Measurements from ENCODE around the gene WRNIP1.
"Not testable (repeated sequence)": the region's sequence is repeated elsewhere in the genome, so short reads cannot be mapped to it uniquely, and the experiment has no call there.

WRNIP1 gene

DNA sequence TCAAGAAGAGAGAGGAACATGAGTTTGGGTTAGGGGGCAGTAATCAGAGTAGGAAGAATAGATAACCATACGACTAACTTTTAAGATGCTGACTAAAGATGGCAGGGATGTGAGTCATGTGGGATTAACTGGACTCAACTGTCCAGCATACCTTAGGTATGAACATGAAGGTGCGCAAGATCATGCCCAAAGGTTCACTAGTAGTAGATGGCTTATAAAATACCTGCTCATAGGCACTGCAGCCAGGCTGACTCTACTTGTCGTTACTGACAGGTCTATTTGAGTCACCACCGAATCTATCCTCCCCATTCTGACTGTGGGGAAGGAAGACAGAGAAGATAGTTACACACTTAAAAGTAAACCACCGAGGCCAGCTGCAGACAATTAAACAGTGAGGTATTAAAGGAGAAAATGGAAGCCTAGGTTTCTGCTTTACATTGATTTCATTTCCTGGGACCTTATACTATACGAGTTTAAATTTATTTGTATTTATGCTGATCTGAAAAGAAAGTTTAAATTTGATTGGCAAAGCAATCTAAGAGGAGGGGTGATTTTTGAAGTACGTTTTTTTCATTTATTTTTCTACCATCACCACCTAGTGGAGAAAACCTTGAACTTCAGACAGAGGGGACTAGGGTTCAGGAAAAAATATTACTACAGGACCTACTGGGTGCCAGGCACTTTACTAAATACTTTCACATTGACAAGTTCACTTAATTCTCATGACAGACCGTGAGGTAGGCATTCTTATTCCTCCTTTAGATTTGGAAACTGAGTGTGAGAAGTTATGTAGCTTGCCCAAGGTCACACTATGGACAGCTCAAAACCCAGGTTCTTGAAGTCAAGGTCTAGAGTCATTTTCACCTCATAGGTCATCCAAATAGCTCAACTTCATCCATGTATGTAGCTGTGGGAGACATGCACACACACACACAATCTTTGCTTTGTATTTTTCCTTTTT is 4.0 kb upstream of the WRNIP1 start:
- no peak for DNase-seq
- Histone ChIP-seq H3K9me3 (ENCODE audit: control insufficient read depth, low read length) (no peaks in the 10 kb centered on the region), H3K36me3 (ENCODE audit: control insufficient read depth, insufficient read depth, low read length) (no peaks in the 10 kb centered on the region), H3K4me3 (ENCODE audit: insufficient read depth, low read depth, low read length, poor library complexity, severe bottlenecking) (peak overlapping the region; percentile 9), H3K27me3 (replicated peaks; ENCODE audit: control insufficient read depth, insufficient read depth, low read length, poor library complexity, severe bottlenecking) (no peaks in the 10 kb centered on the region), H3K27ac (ENCODE audit: insufficient read depth, low read length, poor library complexity, severe bottlenecking) (no peak overlapping the region), H3K4me1 (ENCODE audit: control insufficient read depth, insufficient read depth, low read length, poor library complexity, severe bottlenecking) (no peaks in the 10 kb centered on the region)

DNA sequence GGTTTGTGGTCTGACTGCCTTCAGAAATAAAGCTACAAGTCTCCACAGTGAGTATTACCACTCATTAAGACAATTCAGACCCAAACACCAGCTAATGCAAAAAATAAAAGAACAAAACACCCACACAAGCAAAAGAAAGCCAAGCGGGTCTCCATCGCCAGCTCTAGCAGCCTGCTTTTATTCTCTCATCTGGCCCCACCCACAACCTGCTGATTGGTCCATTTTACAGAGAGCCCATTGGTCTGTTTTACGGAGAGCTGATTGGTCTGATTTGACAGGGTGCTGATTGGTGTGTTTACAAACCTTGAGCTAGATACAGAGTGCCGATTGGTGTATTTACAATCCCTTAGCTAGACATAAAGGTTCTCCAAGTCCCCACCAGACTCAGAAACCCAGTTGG is 2.3 kb upstream of the WRNIP1 start:
- DNase-seq; H3K36me3 ChIP-seq (ENCODE audit: control insufficient read depth, insufficient read depth, low read length); H3K4me3 ChIP-seq (ENCODE audit: insufficient read depth, low read depth, low read length, poor library complexity, severe bottlenecking); H3K27ac ChIP-seq (ENCODE audit: insufficient read depth, low read length, poor library complexity, severe bottlenecking); H3K9me3 ChIP-seq (ENCODE audit: control insufficient read depth, low read length); H3K27me3 ChIP-seq (replicated peaks; ENCODE audit: control insufficient read depth, insufficient read depth, low read length, poor library complexity, severe bottlenecking): not testable (repeated sequence)
- peaks cover 11% of the 10 kb centered on the region for H3K4me1 ChIP-seq (ENCODE audit: control insufficient read depth, insufficient read depth, low read length, poor library complexity, severe bottlenecking)

DNA sequence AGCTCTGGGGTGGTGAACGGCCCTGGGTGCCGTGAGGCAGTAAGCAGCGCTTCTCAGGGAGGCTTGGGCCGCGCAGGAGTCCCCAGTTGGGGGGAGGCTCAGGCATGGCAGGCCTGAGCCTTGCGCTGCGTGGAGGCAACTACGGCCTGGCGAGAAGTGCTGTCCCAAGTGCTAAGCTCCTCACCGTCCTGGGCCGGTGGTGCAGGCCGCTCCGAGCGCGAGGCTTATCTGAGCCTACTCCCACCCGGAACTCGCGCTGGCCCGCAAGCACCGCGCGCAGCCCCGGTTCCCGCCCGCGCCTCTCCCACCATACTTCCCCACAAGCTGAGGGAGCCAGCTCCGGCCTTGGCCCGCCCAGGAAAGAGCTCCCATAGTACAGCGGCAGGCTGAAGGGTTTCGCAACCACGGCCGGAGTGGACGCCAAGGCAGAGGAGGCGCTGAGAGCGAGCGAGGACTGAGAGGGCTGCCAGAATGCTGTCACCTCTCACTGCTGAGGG is 1.8 kb upstream of the WRNIP1 start:
- Histone ChIP-seq H3K27ac (ENCODE audit: insufficient read depth, low read length, poor library complexity, severe bottlenecking) (no peak overlapping the region), H3K4me1 (ENCODE audit: control insufficient read depth, insufficient read depth, low read length, poor library complexity, severe bottlenecking) (peaks cover 16% of the 10 kb centered on the region), H3K27me3 (replicated peaks; ENCODE audit: control insufficient read depth, insufficient read depth, low read length, poor library complexity, severe bottlenecking) (no peaks in the 10 kb centered on the region), H3K9me3 (ENCODE audit: control insufficient read depth, low read length) (no peaks in the 10 kb centered on the region), H3K36me3 (ENCODE audit: control insufficient read depth, insufficient read depth, low read length) (no peaks in the 10 kb centered on the region), H3K4me3 (ENCODE audit: insufficient read depth, low read depth, low read length, poor library complexity, severe bottlenecking) (no peak overlapping the region)
- DNase-seq: no peak

DNA sequence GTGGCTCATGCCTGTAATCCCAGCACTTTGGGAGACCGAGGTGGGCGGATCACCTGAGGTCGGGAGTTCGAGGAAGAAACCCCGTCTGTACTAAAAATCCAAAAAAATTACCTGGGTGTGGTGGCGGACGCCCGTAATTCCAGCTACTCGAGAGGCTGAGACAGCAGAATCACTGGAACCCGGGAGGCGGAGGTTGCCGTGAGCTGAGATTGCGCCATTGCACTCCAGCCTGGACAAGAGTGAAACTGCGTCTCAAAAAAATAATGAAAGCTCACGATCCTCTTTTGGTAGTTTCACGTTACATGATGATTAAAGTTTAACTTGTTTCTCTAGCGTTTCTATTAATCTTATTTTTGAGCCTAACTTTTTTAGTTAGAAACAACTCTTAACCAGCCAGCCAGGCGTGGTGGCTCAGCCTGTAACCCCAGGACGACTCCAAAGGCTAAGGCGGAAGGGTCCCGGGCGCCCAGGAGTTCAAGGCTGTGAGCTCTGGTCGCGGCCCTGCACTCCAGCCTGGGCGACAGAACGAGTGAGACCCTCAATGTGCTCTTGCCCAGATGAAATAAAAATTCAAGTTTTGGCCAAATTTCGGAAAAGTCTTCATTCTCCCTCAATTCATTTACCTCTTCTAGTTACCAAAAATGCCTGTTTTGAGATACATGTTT is 1.2 kb upstream of the WRNIP1 start:
- H3K4me3 ChIP-seq (ENCODE audit: insufficient read depth, low read depth, low read length, poor library complexity, severe bottlenecking): no peak overlapping the region
- DNase-seq: no peak
- H3K27me3 ChIP-seq (replicated peaks; ENCODE audit: control insufficient read depth, insufficient read depth, low read length, poor library complexity, severe bottlenecking): no peaks in the 10 kb centered on the region
- H3K9me3 ChIP-seq (ENCODE audit: control insufficient read depth, low read length): no peaks in the 10 kb centered on the region
- peaks cover 16% of the 10 kb centered on the region for H3K4me1 ChIP-seq (ENCODE audit: control insufficient read depth, insufficient read depth, low read length, poor library complexity, severe bottlenecking)
- H3K27ac ChIP-seq (ENCODE audit: insufficient read depth, low read length, poor library complexity, severe bottlenecking): peak overlapping the region; percentile 90
- no peaks in the 10 kb centered on the region for H3K36me3 ChIP-seq (ENCODE audit: control insufficient read depth, insufficient read depth, low read length)

DNA sequence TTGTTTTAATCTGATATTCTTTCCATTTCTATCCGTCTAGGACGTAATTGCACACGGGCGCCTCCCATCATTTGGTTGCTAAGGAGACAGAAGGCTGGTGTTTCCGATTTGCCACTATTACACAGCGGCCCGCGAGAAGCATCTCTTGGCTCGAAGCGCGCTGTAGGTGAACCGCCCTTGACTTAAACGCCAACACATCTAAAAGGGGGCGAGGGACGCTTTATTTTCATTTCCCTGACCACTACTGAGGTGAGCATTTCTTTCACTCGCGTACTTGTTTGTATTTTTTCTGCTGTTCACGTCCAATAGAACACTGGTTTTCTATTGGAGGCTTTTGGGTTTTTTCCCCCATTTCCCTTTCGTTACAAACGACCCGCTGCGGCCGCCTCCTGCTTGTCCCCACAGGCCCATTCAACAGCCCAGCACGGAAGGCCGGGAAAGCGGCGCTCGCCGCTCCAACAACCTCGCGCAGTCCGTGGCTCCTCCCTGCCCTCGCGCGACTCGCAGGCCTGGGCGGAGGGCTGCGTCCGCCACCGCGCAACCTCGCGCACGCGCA is 505 bp upstream of the WRNIP1 start:
- peaks cover under 1% of the 10 kb centered on the region for H3K36me3 ChIP-seq (ENCODE audit: control insufficient read depth, insufficient read depth, low read length)
- H3K4me3 ChIP-seq (ENCODE audit: insufficient read depth, low read depth, low read length, poor library complexity, severe bottlenecking): peak overlapping the region; percentile 58
- H3K27ac ChIP-seq (ENCODE audit: insufficient read depth, low read length, poor library complexity, severe bottlenecking): peak overlapping the region; percentile 90
- no peaks in the 10 kb centered on the region for H3K9me3 ChIP-seq (ENCODE audit: control insufficient read depth, low read length)
- H3K27me3 ChIP-seq (replicated peaks; ENCODE audit: control insufficient read depth, insufficient read depth, low read length, poor library complexity, severe bottlenecking): no peaks in the 10 kb centered on the region
- DNase-seq: peak; percentile 52 to 62 (median 59)
- peaks cover 16% of the 10 kb centered on the region for H3K4me1 ChIP-seq (ENCODE audit: control insufficient read depth, insufficient read depth, low read length, poor library complexity, severe bottlenecking)

DNA sequence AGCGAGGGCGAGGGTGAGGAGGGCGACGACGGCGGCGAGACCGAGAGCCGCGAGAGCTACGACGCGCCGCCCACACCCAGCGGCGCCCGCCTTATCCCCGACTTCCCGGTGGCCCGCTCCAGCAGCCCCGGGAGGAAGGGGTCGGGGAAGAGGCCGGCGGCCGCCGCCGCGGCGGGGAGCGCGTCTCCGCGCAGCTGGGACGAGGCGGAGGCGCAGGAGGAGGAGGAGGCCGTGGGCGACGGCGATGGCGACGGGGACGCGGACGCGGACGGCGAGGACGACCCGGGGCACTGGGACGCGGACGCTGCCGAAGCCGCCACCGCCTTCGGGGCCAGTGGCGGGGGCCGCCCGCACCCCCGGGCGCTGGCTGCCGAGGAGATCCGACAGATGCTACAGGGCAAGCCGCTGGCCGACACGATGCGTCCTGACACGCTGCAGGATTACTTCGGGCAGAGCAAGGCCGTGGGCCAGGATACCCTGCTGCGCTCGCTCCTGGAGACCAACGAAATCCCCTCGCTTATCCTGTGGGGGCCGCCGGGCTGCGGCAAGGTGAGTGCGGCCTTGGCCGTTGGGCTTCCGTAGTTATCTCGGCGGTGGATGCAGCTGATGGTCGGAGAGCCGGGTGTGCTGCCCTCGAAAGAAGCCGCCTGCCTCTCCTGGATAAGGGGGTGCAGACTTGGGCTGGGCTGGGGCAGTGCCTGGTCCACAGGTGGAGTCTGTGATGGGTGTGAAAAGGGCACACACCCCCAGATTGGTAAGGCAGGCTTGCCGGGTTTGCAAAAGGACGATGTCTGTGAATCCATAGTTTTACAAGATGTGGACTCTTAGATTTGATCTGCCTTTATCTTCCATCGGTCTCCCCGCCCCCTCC is 938 bp downstream of the WRNIP1 start:
- H3K9me3 ChIP-seq (ENCODE audit: control insufficient read depth, low read length): no peaks in the 10 kb centered on the region
- DNase-seq: peak in 2 of 3 donors; percentile 17 to 20
- H3K4me1 ChIP-seq (ENCODE audit: control insufficient read depth, insufficient read depth, low read length, poor library complexity, severe bottlenecking): peaks cover 16% of the 10 kb centered on the region

DNA sequence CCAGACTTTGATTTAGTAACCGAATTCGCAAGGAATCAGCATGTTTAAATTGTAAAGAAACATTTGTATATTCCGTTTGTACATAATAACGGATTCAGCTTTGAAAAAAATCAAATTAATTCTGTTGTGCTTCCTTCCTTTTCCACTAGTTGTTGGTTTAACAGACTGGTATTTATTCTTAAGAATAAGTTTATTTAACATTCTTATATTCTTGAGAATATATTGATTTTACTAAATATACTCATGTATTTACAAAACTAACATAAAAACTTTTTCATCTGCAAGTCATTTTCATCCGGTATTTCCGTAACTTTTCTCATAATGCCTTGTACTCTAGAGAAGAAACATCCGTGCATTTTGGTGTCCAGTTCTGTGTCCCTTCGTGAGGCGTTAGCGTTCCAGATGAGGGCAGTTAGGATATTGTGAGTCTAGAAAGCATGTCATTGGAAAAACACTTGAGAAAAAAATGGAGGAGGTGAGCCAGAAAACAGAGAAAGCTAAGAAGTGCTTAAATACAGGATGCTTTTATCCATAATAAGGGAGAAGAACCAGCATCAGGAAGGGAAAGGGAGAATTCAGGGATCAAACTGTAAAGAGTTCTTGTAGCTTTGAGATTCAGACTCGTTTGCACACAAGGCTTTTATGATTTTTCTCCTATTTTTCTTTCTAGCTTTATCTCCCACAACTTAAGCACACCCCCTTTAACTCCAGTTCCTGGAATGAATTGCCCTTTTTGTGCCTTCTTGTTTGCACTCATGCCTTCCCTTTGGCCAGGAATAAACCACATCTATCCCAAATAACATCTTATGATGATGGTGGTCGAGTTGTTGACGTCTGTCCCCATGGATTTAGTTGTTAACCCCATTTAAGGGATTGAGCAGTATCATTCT is 1.8 kb downstream of the WRNIP1 start:
- H3K4me1 ChIP-seq (ENCODE audit: control insufficient read depth, insufficient read depth, low read length, poor library complexity, severe bottlenecking): peaks cover 16% of the 10 kb centered on the region

More for the DNA sequence above, 938 bp downstream of the WRNIP1 start:
- Histone ChIP-seq H3K27ac (ENCODE audit: insufficient read depth, low read length, poor library complexity, severe bottlenecking) (peak overlapping the region; percentile 70), H3K27me3 (replicated peaks; ENCODE audit: control insufficient read depth, insufficient read depth, low read length, poor library complexity, severe bottlenecking) (no peaks in the 10 kb centered on the region), H3K36me3 (ENCODE audit: control insufficient read depth, insufficient read depth, low read length) (peaks cover 15% of the 10 kb centered on the region), H3K4me3 (ENCODE audit: insufficient read depth, low read depth, low read length, poor library complexity, severe bottlenecking) (peak overlapping the region; percentile 65)

DNA sequence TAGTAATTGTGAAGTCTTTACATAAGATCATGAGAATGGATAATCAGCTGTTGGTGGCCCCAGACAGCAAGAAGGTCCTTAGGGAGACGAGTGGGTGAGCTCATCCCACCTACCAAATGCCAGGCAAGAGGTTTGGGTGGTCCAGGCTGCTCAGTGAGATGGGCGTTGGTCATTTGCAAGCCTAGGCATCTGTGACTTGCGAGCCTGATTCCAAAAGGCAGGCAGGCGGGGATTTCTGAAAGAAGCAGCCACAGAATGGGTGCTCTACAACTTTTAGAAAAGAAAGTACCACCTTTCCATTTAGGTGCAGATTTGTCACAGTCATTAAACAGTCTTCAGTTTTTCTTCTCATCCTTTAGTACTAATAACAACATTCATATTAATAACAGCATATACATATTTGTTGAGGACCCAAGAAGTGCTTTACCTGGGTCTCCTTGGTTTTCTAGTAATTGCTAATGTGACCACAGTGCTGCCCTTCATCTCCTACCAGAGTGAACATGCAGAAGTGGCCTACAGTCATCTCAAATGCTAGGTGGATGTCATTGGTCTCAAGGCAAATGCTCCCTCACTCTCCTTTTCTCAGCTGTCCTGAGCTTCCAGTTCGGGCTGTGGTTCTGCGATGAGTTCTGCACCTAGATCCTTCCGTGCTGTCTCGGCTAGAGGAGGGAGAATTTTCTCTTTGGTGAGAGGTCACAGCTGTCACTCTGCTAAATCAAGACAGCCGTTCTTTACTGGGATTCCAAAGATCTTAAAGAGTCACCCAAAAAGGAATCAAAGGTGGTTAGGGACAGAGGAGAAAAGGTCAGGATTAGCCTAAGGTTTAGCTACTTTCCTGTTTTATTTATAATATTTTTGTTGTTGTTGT is 2.7 kb downstream of the WRNIP1 start:
- Histone ChIP-seq H3K4me3 (ENCODE audit: insufficient read depth, low read depth, low read length, poor library complexity, severe bottlenecking) (no peak overlapping the region), H3K27me3 (replicated peaks; ENCODE audit: control insufficient read depth, insufficient read depth, low read length, poor library complexity, severe bottlenecking) (no peaks in the 10 kb centered on the region), H3K36me3 (ENCODE audit: control insufficient read depth, insufficient read depth, low read length) (peaks cover 21% of the 10 kb centered on the region), H3K4me1 (ENCODE audit: control insufficient read depth, insufficient read depth, low read length, poor library complexity, severe bottlenecking) (peaks cover 16% of the 10 kb centered on the region), H3K27ac (ENCODE audit: insufficient read depth, low read length, poor library complexity, severe bottlenecking) (no peak overlapping the region), H3K9me3 (ENCODE audit: control insufficient read depth, low read length) (no peaks in the 10 kb centered on the region)
- DNase-seq: no peak

More for the DNA sequence above, 1.8 kb downstream of the WRNIP1 start:
- DNase-seq: no peak
- peak overlapping the region; percentile 65 for H3K4me3 ChIP-seq (ENCODE audit: insufficient read depth, low read depth, low read length, poor library complexity, severe bottlenecking)
- H3K27me3 ChIP-seq (replicated peaks; ENCODE audit: control insufficient read depth, insufficient read depth, low read length, poor library complexity, severe bottlenecking): no peaks in the 10 kb centered on the region
- H3K9me3 ChIP-seq (ENCODE audit: control insufficient read depth, low read length): no peaks in the 10 kb centered on the region
- H3K36me3 ChIP-seq (ENCODE audit: control insufficient read depth, insufficient read depth, low read length): peaks cover 21% of the 10 kb centered on the region
- peak overlapping the region; percentile 70 for H3K27ac ChIP-seq (ENCODE audit: insufficient read depth, low read length, poor library complexity, severe bottlenecking)
